GM06990 (cell line): ENCODE results near the gene C19orf47.

Source experiments
- DNase-seq: peaks from one replicate; pipeline ENCODE4 v3.0.0-alpha.2; 2011; ENCODE audit not compliant: insufficient read length; ENCODE audit errors: extremely low read depth
- H3K27me3 ChIP-seq: replicated peaks from 2 replicates; pipeline ENCODE4 v1.6.0; 2011; ENCODE audit warnings: low read length; ENCODE audit not compliant: control insufficient read depth, insufficient read depth
- H3K36me3 ChIP-seq: 2 replicates; pipeline ENCODE4 v1.5.1; 2011; ENCODE audit warnings: low read length; ENCODE audit not compliant: control insufficient read depth, insufficient read depth
- H3K4me3 ChIP-seq: replicated peaks from 2 replicates; pipeline ENCODE4 v1.5.1; 2011; ENCODE audit warnings: low read depth, mild to moderate bottlenecking, control low read depth, low read length
- CTCF ChIP-seq: IDR thresholded peaks from 2 replicates; pipeline ENCODE4 v1.5.1; 2011; ENCODE audit warnings: low read length, control low read depth, mild to moderate bottlenecking, inconsistent platforms; ENCODE audit not compliant: insufficient read depth, poor library complexity, severe bottlenecking

The C19orf47 gene

GRCh38 chr19:40272261-40272660, 75.9 kb downstream of the C19orf47 start:
- no peak for TF ChIP-seq CTCF
- Histone ChIP-seq H3K36me3 (peaks cover 4% of the 10 kb centered on the region), H3K4me3 (no peak overlapping the region), H3K27me3 (no peaks in the 10 kb centered on the region)
- DNase-seq, result no peak

DNA sequence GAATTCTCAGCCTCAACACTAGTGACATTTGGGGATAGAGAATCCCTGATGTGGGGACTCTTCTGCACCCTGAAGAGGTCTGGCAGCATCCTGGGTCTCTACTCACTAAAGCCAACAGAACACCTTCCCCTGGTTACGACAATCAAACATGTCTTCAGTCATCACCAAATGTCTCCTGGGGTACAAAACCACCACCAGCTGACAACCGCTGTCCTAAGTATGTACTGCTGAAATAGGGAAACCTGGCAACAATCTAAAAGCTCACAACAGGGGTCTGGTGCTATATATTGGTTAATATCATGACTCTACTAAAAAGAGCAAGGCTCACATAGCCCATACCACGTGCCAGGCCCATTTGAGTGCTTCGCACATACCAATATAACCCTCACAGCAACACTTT, 76.5 kb downstream of the C19orf47 start:
- no peak for TF ChIP-seq CTCF
- DNase-seq, result no peak
- H3K4me3 ChIP-seq, result no peak overlapping the region
- H3K36me3 ChIP-seq, result peaks cover 4% of the 10 kb centered on the region
- H3K27me3 ChIP-seq, result no peaks in the 10 kb centered on the region

DNA sequence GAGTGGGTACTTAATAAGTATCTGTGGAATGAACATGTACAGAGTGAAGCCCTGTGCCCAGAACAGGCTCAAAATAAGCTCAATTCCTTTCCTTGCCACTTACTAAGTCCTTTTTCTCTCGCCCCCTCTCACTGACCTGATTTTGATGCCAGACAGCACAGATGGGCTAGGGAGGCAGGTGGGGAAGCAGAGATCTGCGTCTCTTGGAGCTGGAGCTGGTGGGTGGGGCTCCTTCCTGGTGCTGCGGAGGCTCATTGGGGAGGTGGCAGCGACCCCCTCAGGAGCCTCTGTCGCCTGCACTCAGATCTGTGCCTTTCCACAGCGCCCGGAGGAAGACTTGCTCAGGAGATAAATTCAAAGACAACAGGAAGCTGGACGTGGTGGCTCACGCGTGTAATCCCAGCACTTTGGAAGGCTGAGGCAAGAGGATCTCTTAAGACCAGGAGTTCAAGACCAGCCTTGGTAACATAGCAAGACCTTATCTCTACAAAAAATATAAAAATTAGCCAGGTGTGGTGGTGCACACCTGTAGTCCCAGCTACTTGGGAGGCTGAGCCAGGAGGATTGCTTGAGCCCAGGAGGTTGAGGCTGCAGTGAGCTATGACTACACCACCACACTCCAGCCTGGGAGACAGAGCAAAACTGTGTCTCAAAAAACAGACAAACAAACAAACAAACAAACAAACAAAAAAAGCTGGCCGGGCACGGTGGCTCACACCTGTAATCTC, 77.7 kb downstream of the C19orf47 start:
- no peak overlapping the region for H3K4me3 ChIP-seq
- peaks cover 5% of the 10 kb centered on the region for H3K36me3 ChIP-seq
- H3K27me3 ChIP-seq, result no peaks in the 10 kb centered on the region
- TF ChIP-seq CTCF, result no peak
- DNase-seq, result no peak
